PFSK-1 (cell line): ENCODE data around the gene NAA80.

Experiments used
- POLR2AphosphoS5 ChIP-seq: IDR thresholded peaks from 2 replicates; pipeline ENCODE4 v1.6.1; 2012; ENCODE audit warnings: low read depth, mild to moderate bottlenecking, control low read depth, low read length, moderate library complexity
- TF ChIP-seq, protein P1 (sequence below), 2 experiments: IDR thresholded peaks; 2 replicates each; pipeline versions ENCODE4 v1.6.1 to v1.8.0; 2011 to 2012; ENCODE audit warnings: low read depth in 2 of 2, low read length in 2 of 2, control low read depth in 1 of 2, inconsistent platforms in 1 of 2, mild to moderate bottlenecking in 1 of 2, moderate library complexity in 1 of 2; ENCODE audit not compliant: insufficient read depth in 1 of 2

DNA sequence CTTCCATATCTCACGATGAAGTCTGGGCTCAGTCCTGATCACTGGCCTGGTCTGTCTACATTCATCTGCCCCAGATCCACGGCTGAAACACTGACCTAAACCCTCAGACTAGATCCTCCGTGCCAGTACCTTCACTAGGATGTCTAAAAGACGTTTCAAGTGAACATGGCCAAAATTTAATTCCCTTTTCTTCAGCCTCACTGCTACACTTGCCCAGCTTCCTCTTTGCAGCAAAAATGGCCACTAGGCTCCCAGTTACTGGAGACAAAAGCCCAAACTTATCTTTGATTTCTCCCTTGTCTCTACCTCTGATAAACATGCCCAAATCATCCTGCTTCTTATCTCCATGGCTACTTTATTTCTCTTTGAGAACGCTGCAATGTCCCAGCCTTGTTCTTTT is 39.8 kb upstream of the NAA80 start:
- TF ChIP-seq, protein P1, sequence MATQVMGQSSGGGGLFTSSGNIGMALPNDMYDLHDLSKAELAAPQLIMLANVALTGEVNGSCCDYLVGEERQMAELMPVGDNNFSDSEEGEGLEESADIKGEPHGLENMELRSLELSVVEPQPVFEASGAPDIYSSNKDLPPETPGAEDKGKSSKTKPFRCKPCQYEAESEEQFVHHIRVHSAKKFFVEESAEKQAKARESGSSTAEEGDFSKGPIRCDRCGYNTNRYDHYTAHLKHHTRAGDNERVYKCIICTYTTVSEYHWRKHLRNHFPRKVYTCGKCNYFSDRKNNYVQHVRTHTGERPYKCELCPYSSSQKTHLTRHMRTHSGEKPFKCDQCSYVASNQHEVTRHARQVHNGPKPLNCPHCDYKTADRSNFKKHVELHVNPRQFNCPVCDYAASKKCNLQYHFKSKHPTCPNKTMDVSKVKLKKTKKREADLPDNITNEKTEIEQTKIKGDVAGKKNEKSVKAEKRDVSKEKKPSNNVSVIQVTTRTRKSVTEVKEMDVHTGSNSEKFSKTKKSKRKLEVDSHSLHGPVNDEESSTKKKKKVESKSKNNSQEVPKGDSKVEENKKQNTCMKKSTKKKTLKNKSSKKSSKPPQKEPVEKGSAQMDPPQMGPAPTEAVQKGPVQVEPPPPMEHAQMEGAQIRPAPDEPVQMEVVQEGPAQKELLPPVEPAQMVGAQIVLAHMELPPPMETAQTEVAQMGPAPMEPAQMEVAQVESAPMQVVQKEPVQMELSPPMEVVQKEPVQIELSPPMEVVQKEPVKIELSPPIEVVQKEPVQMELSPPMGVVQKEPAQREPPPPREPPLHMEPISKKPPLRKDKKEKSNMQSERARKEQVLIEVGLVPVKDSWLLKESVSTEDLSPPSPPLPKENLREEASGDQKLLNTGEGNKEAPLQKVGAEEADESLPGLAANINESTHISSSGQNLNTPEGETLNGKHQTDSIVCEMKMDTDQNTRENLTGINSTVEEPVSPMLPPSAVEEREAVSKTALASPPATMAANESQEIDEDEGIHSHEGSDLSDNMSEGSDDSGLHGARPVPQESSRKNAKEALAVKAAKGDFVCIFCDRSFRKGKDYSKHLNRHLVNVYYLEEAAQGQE (IDR thresholded peaks at IDR 0.05; ENCODE audit: insufficient read depth in 1 of 2, low read depth in 2 of 2, low read length in 2 of 2) = no peak
- no peak for TF ChIP-seq POLR2AphosphoS5
